ENCODE results near the gene FOXB2.
"Not testable (repeated sequence)": the region's sequence is repeated elsewhere in the genome, so short reads cannot be mapped to it uniquely, and the experiment has no call there.

Gene FOXB2

DNA sequence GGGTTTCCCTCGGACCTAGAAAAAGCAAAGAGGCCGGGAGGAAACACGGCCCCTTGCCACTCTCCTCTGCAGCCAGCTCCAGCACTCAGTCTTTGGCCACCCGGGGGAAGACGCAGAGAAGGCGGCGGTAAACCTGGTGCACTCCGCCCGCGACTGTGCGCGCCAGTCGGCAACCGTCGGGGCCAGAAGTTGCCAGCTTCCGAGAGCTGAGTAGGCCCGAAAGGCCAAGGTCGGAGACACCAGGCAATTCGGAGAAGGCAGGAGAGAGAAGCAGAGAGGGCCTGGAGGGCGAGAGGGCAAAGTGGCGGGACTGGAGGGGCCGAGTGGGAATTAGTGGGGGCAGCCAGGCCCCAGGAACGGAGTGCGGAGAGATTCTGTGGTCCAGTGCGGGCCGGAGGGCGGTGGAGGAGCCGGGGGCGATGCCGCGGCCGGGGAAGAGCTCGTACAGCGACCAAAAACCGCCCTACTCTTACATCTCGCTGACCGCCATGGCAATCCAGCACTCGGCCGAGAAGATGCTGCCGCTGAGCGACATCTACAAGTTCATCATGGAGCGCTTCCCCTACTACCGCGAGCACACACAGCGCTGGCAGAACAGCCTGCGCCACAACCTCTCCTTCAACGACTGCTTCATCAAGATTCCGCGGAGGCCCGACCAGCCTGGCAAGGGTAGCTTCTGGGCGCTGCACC, at the start of gene FOXB2:
TSS of gene FOXB2 (plus strand) at position 420 of the 690 bp plus-strand sequence. CDS start at position 420, 0 bp downstream.
- no peak within 1 kb of the TSS for H3K4me3 ChIP-seq (ENCODE audit: low read length)

GRCh38 chr9:76969716-76970115, 49.7 kb upstream of the FOXB2 start:
- Histone ChIP-seq H3K27ac (ENCODE audit: low read depth, low read length) (no peak overlapping the region), H3K9ac (ENCODE audit: low read length) (no peak overlapping the region), H3K36me3 (ENCODE audit: control insufficient read depth, insufficient read depth, low read length) (no peaks in the 10 kb centered on the region), H3K27me3 (ENCODE audit: control insufficient read depth, insufficient read depth, low read length) (no peaks in the 10 kb centered on the region), H3K4me3 (ENCODE audit: low read length) (no peak overlapping the region), H3K4me1 (ENCODE audit: control insufficient read depth, insufficient read depth, low read length) (no peaks in the 10 kb centered on the region)

More for the DNA sequence above, at the start of gene FOXB2:
- Histone ChIP-seq H3K4me1 (ENCODE audit: control insufficient read depth, insufficient read depth, low read length) (no peaks in the 10 kb centered on the region), H3K27ac (ENCODE audit: low read depth, low read length) (no peak within 1 kb of the TSS), H3K27me3 (ENCODE audit: control insufficient read depth, insufficient read depth, low read length) (peaks cover 83% of the 10 kb centered on the region), H3K36me3 (ENCODE audit: control insufficient read depth, insufficient read depth, low read length) (no peaks in the 10 kb centered on the region), H3K9ac (ENCODE audit: low read length) (no peak within 1 kb of the TSS)

- not testable (repeated sequence) for H3K4me3 ChIP-seq (ENCODE audit: low read length); H3K4me1 ChIP-seq (ENCODE audit: control insufficient read depth, insufficient read depth, low read length); H3K27me3 ChIP-seq (ENCODE audit: control insufficient read depth, insufficient read depth, low read length); H3K9ac ChIP-seq (ENCODE audit: low read length); H3K36me3 ChIP-seq (ENCODE audit: control insufficient read depth, insufficient read depth, low read length); H3K27ac ChIP-seq (ENCODE audit: low read depth, low read length)
Measured at GRCh38 chr9:76978831-76979230, 40.6 kb upstream of the FOXB2 start.

DNA sequence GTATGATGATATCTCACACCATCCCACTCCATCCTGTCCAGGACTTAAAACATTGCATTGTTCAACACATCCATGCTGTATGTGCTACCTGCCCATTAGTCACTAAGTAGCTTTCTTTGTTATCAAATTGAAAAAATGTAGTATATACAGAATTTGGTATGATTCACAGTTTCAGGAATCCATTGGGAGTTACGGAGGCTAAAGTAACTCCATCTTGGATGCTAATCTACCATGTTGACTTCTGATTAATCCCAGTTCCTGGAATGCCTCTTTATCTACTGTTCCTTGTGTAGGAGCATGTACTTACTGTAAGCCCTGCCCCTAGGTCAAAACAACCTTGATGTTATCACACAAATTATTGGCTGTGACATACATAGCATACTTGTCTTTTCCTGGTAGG, 38.9 kb upstream of the FOXB2 start:
- H3K4me3 ChIP-seq (ENCODE audit: low read length), result no peak overlapping the region
- H3K4me1 ChIP-seq (ENCODE audit: control insufficient read depth, insufficient read depth, low read length), result no peaks in the 10 kb centered on the region
- H3K27me3 ChIP-seq (ENCODE audit: control insufficient read depth, insufficient read depth, low read length), result no peaks in the 10 kb centered on the region
- no peaks in the 10 kb centered on the region for H3K36me3 ChIP-seq (ENCODE audit: control insufficient read depth, insufficient read depth, low read length)
- H3K9ac ChIP-seq (ENCODE audit: low read length), result no peak overlapping the region
- H3K27ac ChIP-seq (ENCODE audit: low read depth, low read length), result no peak overlapping the region

- Histone ChIP-seq H3K36me3 (ENCODE audit: control insufficient read depth, insufficient read depth, low read length) (no peaks in the 10 kb centered on the region), H3K4me3 (ENCODE audit: low read length) (no peak overlapping the region), H3K4me1 (ENCODE audit: control insufficient read depth, insufficient read depth, low read length) (no peaks in the 10 kb centered on the region), H3K27ac (ENCODE audit: low read depth, low read length) (no peak overlapping the region), H3K27me3 (ENCODE audit: control insufficient read depth, insufficient read depth, low read length) (no peaks in the 10 kb centered on the region), H3K9ac (ENCODE audit: low read length) (no peak overlapping the region)
Measured at GRCh38 chr9:76984486-76984885, 35.0 kb upstream of the FOXB2 start.

DNA sequence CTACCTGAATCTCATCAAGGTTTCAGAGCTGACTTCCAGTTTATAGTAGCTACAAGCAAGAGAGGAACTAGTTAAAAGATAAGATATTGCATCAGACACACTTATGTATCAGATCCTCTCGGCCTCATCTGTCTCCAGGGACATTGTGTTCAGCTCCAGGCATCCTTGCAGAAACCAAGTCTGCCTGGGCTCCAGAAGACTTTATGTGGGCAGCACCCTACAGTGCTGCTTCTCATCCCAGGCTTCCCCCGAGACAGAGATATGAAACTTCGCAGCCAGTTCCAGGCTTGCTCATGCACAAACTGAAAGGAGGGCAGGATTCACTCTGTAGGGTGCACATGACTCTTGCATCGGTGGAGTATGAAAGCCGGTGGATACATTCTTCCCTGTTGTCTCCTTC, 33.9 kb upstream of the FOXB2 start:
- no peaks in the 10 kb centered on the region for H3K4me1 ChIP-seq (ENCODE audit: control insufficient read depth, insufficient read depth, low read length)
- H3K27ac ChIP-seq (ENCODE audit: low read depth, low read length), result no peak overlapping the region
- no peaks in the 10 kb centered on the region for H3K36me3 ChIP-seq (ENCODE audit: control insufficient read depth, insufficient read depth, low read length)
- no peak overlapping the region for H3K4me3 ChIP-seq (ENCODE audit: low read length)
- no peak overlapping the region for H3K9ac ChIP-seq (ENCODE audit: low read length)
- H3K27me3 ChIP-seq (ENCODE audit: control insufficient read depth, insufficient read depth, low read length), result no peaks in the 10 kb centered on the region

- Histone ChIP-seq H3K4me1 (ENCODE audit: control insufficient read depth, insufficient read depth, low read length) (no peaks in the 10 kb centered on the region), H3K36me3 (ENCODE audit: control insufficient read depth, insufficient read depth, low read length) (no peaks in the 10 kb centered on the region), H3K27ac (ENCODE audit: low read depth, low read length) (no peak overlapping the region), H3K27me3 (ENCODE audit: control insufficient read depth, insufficient read depth, low read length) (no peaks in the 10 kb centered on the region), H3K9ac (ENCODE audit: low read length) (no peak overlapping the region), H3K4me3 (ENCODE audit: low read length) (no peak overlapping the region)
Measured at GRCh38 chr9:76987594-76988200, 31.8 kb upstream of the FOXB2 start.

- Histone ChIP-seq H3K4me3 (ENCODE audit: low read length) (no peak overlapping the region), H3K4me1 (ENCODE audit: control insufficient read depth, insufficient read depth, low read length) (no peaks in the 10 kb centered on the region), H3K36me3 (ENCODE audit: control insufficient read depth, insufficient read depth, low read length) (no peaks in the 10 kb centered on the region), H3K9ac (ENCODE audit: low read length) (no peak overlapping the region), H3K27me3 (ENCODE audit: control insufficient read depth, insufficient read depth, low read length) (no peaks in the 10 kb centered on the region), H3K27ac (ENCODE audit: low read depth, low read length) (no peak overlapping the region)
Measured at GRCh38 chr9:76988941-76989340, 30.5 kb upstream of the FOXB2 start.

DNA sequence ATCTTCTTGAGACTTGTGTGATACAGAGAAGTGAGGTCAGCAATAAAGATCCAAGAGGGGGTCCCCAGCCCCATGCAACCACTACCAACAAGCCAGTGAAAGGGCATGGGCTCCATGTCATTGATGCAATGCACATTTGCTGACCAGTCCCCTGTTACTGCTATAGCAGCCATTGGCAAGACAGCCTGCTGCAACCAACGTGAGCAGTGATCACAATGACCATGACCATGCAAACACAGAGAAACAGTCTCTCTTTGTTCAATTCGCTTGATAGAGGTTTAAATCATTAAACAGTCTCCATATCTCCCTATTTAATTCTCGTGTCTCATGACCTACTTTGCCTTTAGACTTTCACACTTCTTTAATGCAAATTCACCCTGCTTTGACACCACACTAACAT, 30.0 kb upstream of the FOXB2 start:
- H3K36me3 ChIP-seq (ENCODE audit: control insufficient read depth, insufficient read depth, low read length), result no peaks in the 10 kb centered on the region
- no peaks in the 10 kb centered on the region for H3K27me3 ChIP-seq (ENCODE audit: control insufficient read depth, insufficient read depth, low read length)
- no peak overlapping the region for H3K9ac ChIP-seq (ENCODE audit: low read length)
- H3K4me1 ChIP-seq (ENCODE audit: control insufficient read depth, insufficient read depth, low read length), result no peaks in the 10 kb centered on the region
- no peak overlapping the region for H3K27ac ChIP-seq (ENCODE audit: low read depth, low read length)
- no peak overlapping the region for H3K4me3 ChIP-seq (ENCODE audit: low read length)

GRCh38 chr9:76996700-76997099, 22.8 kb upstream of the FOXB2 start:
- H3K9ac ChIP-seq (ENCODE audit: low read length), result no peak overlapping the region
- no peak overlapping the region for H3K4me3 ChIP-seq (ENCODE audit: low read length)
- H3K27me3 ChIP-seq (ENCODE audit: control insufficient read depth, insufficient read depth, low read length), result no peaks in the 10 kb centered on the region
- no peak overlapping the region for H3K27ac ChIP-seq (ENCODE audit: low read depth, low read length)
- no peaks in the 10 kb centered on the region for H3K4me1 ChIP-seq (ENCODE audit: control insufficient read depth, insufficient read depth, low read length)
- H3K36me3 ChIP-seq (ENCODE audit: control insufficient read depth, insufficient read depth, low read length), result no peaks in the 10 kb centered on the region

GRCh38 chr9:76999261-76999660, 20.2 kb upstream of the FOXB2 start:
- H3K4me3 ChIP-seq (ENCODE audit: low read length), result no peak overlapping the region
- H3K27ac ChIP-seq (ENCODE audit: low read depth, low read length), result no peak overlapping the region
- H3K27me3 ChIP-seq (ENCODE audit: control insufficient read depth, insufficient read depth, low read length), result no peaks in the 10 kb centered on the region
- H3K4me1 ChIP-seq (ENCODE audit: control insufficient read depth, insufficient read depth, low read length), result no peaks in the 10 kb centered on the region
- no peaks in the 10 kb centered on the region for H3K36me3 ChIP-seq (ENCODE audit: control insufficient read depth, insufficient read depth, low read length)
- no peak overlapping the region for H3K9ac ChIP-seq (ENCODE audit: low read length)

DNA sequence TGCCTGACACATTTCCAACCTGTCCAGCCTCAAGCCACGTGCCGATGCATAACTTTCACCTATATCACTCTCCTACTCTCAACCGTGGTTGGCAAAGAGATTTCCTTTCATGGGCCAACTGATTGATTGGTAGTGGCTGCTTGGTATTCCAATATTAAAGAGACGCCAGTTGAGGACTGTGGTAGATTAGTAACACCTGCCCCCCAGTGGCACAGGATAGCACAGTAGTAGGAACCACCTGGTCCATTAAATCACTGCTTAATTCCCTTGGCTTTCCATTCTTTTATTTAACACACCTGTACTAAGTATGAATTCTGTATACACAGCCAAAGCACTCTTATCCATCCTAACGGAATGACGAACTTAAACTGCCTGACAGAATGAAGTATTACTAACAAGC, 19.1 kb upstream of the FOXB2 start:
- Histone ChIP-seq H3K4me1 (ENCODE audit: control insufficient read depth, insufficient read depth, low read length) (no peaks in the 10 kb centered on the region), H3K4me3 (ENCODE audit: low read length) (no peak overlapping the region), H3K9ac (ENCODE audit: low read length) (no peak overlapping the region), H3K36me3 (ENCODE audit: control insufficient read depth, insufficient read depth, low read length) (no peaks in the 10 kb centered on the region), H3K27ac (ENCODE audit: low read depth, low read length) (no peak overlapping the region), H3K27me3 (ENCODE audit: control insufficient read depth, insufficient read depth, low read length) (no peaks in the 10 kb centered on the region)

GRCh38 chr9:77003366-77003765, 16.1 kb upstream of the FOXB2 start:
- Histone ChIP-seq H3K36me3 (ENCODE audit: control insufficient read depth, insufficient read depth, low read length) (no peaks in the 10 kb centered on the region), H3K9ac (ENCODE audit: low read length) (no peak overlapping the region), H3K4me1 (ENCODE audit: control insufficient read depth, insufficient read depth, low read length) (no peaks in the 10 kb centered on the region), H3K27me3 (ENCODE audit: control insufficient read depth, insufficient read depth, low read length) (no peaks in the 10 kb centered on the region), H3K4me3 (ENCODE audit: low read length) (no peak overlapping the region), H3K27ac (ENCODE audit: low read depth, low read length) (no peak overlapping the region)

All from rectal smooth muscle tissue (tissue), 1 donor.